ENCODE results near the gene PEA15.

The PEA15 gene

GRCh38 chr1:160205242-160206035 is at the start of gene PEA15:
PEA15 (plus strand) TSS chr1:160205384; CDS start chr1:160211545, 6,161 bp downstream.
- peak; percentile 73 to 83 (median 80) for DNase-seq

DNA sequence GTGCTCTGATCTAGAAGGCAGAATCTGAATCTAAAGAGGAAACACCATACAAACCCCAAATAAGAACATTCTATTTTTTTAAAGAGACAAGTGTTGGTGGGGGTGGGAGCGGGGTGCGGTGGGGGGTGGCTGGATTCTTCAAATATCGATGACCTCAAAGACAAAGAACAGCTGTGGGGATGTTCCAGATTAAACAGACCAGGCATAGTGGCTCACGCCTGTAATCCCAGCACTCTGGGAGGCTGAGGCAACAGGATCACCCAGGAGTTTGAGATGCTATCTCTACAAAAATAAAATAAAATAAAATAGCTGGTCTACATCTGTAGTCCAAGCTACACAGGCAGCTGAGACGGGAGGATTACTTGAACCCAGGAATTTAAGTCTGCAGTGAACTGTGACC is 48.8 kb upstream of the PEA15 start:
- no peak for DNase-seq

GRCh38 chr1:160157174-160157573 is 48.0 kb upstream of the PEA15 start:
- no peak for DNase-seq

DNA sequence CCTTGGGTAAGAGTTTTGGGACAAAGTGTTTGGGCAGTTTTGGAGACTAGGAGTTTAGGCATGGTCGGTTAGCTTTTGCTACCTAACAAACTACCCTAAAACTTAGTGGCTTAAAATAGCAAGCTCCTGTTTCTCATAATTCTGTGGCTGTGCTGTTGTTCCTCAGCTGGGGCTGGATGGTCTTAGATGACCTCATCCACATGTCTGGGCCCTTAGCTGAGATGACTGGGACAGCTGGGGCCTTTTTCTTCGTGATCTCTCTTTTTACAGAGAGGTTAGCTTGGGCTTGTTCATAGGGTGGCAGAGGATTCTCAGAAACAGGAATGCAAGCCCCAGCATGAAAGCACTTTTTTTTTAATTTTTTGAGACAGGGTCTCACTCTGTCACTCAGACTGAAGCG is 47.2 kb upstream of the PEA15 start:
- no peak for DNase-seq

- no peak for DNase-seq
These were observed 46.6 kb upstream of the PEA15 start for GRCh38 chr1:160158534-160158933.

GRCh38 chr1:160159846-160160245 is 45.3 kb upstream of the PEA15 start:
- peak in 1 of 3 experiments; percentile 21 for DNase-seq

- peak in 1 of 3 experiments; percentile 44 for DNase-seq
These were observed 43.0 kb upstream of the PEA15 start for GRCh38 chr1:160161965-160162705.

DNA sequence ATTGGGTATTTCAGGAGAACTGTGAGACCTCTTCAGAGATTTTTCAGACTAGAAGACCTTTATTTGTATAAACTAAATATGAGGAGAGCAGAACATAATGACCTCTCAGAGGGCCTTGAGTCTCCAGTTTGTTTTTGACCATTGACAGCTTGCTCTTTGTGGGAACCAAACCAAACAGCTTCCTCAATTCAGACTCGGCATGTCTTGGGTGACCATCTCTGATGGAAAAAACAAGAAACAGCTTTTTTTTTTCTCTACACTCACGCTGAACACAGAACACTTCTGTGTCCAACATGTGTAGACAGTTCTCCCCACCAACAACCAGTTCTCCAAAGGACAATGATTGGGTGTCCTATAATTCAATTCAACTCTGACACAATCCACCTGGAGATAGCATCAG is 42.3 kb upstream of the PEA15 start:
- no peak for DNase-seq

DNA sequence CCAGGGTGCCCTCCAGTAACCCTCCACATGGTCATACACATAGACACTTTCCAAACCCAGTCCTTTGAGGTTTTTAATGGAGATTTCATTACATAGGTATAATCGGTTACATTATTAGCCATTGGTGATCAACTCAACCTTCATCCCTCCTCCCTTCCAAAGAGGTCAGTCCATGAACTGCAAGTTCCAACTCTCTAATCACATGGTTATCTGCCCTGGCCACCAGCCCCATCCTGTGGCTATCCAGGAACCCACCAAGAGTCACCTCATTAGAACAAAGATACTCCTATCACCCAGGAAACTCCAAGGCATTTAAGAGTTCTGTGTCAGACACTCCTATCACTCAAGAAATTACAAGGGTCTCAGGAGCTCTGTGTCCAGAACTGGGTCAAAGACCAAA is 41.6 kb upstream of the PEA15 start:
- no peak for DNase-seq

DNA sequence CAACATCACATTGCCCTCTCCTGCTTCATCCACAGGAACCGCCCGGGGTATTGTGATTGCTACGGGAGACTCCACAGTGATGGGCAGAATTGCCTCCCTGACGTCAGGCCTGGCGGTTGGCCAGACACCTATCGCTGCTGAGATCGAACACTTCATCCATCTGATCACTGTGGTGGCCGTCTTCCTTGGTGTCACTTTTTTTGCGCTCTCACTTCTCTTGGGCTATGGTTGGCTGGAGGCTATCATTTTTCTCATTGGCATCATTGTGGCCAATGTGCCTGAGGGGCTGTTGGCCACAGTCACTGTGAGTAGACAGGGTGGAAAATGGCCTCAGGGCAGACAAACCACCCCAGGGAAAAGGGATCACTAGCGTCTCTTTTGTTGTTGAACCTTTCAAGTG is 41.1 kb upstream of the PEA15 start:
- DNase-seq, result no peak

DNA sequence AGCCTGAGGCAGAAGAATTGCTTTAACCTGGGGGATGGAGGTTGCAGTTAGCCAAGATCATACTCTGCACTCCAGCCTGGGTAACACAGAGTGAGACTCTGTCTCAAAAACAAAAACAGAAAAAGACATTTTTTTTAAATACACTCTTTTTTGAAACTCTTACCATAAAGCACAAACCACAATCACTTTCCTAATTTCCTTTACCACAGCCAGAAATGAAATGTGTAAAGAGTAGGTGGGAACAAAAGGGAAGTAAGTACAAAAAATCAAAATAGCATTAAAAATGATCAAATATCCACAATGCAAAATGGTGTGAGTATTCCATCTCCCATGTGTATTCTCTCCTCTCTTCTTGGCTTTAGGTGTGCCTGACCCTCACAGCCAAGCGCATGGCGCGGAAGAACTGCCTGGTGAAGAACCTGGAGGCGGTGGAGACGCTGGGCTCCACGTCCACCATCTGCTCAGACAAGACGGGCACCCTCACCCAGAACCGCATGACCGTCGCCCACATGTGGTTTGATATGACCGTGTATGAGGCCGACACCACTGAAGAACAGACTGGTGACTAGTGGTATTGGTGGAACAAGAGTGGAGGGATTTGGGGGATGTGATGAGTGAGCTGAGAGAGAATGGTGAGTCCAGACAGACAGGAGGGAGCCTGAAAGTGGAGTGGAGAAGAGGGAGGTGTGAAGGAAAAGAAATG is 38.9 kb upstream of the PEA15 start:
- DNase-seq, result no peak

DNA sequence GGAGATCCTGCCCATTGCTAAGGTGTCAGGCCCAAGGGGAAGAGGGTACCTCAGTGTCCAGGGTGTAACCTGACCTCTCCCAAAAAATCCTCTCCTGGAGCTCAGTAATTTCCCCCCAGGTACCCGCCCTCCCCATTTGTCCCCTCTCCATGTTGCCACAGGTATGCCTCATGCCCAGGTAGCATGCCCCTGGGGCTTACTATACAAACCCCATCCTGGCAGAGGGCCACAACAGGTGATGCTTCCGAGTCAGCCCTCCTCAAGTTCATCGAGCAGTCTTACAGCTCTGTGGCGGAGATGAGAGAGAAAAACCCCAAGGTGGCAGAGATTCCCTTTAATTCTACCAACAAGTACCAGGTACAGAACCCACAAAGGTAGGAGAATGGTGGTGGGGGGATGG is 38.1 kb upstream of the PEA15 start:
- no peak for DNase-seq

DNA sequence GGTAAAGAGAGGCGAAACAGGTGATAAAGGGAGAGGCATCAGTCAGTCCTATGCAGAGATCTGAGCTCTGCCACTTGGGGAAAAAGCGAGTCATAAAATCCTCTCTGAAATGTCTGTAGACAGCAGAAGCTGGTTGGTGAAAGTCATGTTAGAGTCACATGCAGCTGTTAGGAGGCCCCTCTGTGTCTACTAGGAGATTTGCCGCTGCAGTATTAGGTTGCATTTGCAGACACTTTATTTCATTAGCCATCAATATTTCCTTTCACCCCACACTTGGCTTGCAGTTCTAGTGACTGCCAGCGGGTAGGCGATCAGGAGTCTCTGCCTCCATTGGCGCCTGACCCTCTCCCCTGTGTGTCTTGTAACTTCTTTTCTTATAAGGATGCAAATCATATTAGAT is 37.6 kb upstream of the PEA15 start:
- no peak for DNase-seq

GRCh38 chr1:160168016-160168415 is 37.2 kb upstream of the PEA15 start:
- peak in 1 of 3 experiments; percentile 16 for DNase-seq

DNA sequence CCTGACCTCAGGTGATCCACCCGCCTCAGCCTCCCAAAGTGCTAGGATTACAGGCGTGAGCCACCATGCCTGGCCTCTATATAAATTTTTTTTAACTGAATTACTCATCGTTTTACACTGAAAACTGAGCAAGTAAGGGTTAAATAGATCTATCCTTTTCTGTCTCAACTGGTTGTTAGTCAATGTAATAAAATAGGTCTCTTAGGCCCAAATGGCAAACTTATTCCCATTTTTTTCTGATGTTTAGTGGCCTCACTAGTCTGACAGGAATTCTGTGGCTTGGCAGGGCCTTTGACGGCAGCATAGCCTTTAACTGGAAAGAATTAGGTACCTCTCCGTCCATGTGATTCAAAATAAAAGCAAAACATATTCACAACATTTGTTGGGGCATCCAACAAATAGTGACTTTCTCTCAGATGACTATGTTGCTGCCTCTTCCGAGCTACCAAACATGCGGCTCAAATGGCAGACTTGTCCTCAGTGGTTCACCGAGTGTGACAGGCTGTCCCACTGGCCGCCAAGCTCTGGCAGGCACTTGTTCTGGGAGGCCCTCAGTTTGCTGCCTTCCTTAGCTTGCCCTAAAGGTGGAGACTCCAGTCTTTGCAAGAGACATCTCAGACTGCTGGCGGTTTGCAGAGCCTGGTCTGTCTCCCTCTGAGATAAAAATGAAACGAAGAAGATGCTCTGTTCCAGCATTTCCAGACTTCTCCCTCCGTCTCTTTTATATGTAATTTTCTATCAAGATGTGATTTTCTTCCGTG is 36.4 kb upstream of the PEA15 start:
- DNase-seq, result peak in 1 of 3 experiments; percentile 65

DNA sequence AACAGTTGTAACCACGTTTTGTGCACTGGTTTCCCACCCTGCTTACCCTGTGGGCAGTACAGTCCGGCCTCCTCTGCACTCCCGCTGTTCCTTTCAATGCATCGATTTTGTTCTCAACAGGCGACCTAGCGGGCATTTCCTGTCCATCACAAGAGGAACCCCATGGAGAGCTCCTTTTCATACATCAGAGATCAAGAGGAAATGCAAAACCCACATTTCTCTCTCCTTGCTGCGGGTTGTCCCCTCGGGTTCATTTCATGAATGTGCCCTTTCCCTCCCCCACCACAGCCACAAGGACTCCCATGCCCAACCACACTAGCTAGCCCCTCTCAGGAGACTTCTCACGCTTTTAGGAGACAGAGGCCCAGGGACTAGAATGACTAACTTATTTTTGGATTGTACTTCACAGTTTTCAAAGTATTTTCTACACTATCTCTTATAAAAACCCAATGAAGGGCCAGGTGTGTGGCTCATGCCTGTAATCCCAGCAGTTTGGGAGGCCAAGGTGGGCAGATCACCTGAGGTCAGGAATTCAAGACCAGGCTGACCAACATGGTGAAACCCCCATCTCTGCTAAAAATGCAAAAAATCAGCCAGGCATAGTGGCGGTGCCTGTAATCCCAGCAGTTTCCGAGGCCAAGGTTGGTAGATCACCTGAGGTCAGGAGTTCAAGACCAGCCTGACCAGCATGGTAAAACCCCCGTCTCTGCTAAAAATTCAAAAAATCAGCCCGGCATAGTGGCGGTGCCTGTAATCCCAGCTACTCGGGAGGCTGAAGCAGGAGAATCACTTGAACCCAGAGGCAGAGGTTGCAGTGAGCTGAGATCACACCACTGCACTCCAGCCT is 35.4 kb upstream of the PEA15 start:
- DNase-seq, result peak; percentile 57 to 98 (median 84)

DNA sequence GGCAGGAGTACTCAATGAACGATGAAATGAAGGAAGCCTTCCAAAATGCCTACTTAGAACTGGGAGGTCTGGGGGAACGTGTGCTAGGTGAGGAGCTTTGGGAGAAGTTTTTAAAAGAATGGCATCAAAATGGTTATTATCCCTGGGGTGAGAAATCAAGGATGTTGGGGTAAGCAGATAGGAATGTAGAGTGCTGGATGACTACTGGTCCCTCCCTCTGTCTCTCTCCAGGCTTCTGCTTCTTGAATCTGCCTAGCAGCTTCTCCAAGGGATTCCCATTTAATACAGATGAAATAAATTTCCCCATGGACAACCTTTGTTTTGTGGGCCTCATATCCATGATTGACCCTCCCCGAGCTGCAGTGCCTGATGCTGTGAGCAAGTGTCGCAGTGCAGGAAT is 33.8 kb upstream of the PEA15 start:
- no peak for DNase-seq

GRCh38 chr1:160171980-160172379 is 33.2 kb upstream of the PEA15 start:
- DNase-seq, result no peak

GRCh38 chr1:160177231-160177630 is 28.0 kb upstream of the PEA15 start:
- DNase-seq, result no peak

GRCh38 chr1:160177667-160178066 is 27.5 kb upstream of the PEA15 start:
- DNase-seq, result no peak

GRCh38 chr1:160178731-160179130 is 26.5 kb upstream of the PEA15 start:
- DNase-seq, result no peak

DNA sequence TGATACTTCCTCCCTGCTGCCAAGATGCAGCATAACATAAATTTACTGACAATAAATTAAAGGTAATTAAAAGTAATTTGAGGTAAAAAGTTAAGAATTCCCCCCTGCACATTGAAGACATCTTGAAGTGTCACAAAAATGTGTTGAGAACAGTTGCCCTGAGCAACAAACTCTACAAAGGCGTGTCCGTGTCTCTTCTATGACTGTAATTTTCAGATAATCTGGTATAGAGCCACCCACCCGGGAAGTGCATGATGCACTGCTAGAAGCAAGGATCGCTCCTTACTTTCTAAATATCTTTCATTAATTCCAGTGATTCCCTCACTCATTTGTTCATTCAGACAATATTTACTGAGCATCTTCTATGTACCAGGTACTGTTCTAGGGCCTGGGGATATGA is 25.8 kb upstream of the PEA15 start:
- no peak for DNase-seq

Measured in NCI-H1417 (cell line).